GM23248 (cell line): ENCODE measurements around the gene NDE1. TPM values are rescaled to one million over a fixed set of nuclear protein-coding genes. Genes with fewer than 3 reads are reported as not detected.
A peak's percentile ranks its signal among the peaks of the same experiment; 100 is the strongest.

Experiments used
- DNase-seq: peaks from one replicate; pipeline ENCODE4 v3.0.0-alpha.2; 2015
- H2AFZ ChIP-seq: fragments of 200-600 bp; sonication (generic); 2 replicates; pipeline ENCODE4 v1.6.1; 2016; ENCODE audit warnings: antibody characterized with exemption
- H3F3A ChIP-seq: fragments of 200-600 bp; sonication (generic); 2 replicates; pipeline ENCODE4 v1.6.1; 2016; ENCODE audit warnings: mild to moderate bottlenecking, antibody characterized with exemption, mixed run types; ENCODE audit not compliant: insufficient read depth
- H3K27ac ChIP-seq: fragments of 200-600 bp; sonication (generic); 2 replicates; pipeline ENCODE4 v1.5.1; 2016; ENCODE audit warnings: mild to moderate bottlenecking
- H3K27me3 ChIP-seq: fragments of 200-600 bp; sonication (generic); replicated peaks from 2 replicates; pipeline ENCODE4 v1.6.1; 2016; ENCODE audit warnings: mild to moderate bottlenecking; ENCODE audit not compliant: insufficient read depth
- H3K36me3 ChIP-seq: fragments of 200-600 bp; sonication (generic); 2 replicates; pipeline ENCODE4 v1.6.1; 2016; ENCODE audit warnings: low read depth, mild to moderate bottlenecking
- H3K4me1 ChIP-seq: fragments of 200-600 bp; sonication (generic); 2 replicates; pipeline ENCODE4 v1.6.1; 2016; ENCODE audit warnings: mild to moderate bottlenecking; ENCODE audit not compliant: insufficient read depth
- H3K4me2 ChIP-seq: fragments of 200-600 bp; sonication (generic); one replicate; pipeline ENCODE4 v1.6.1; 2016; ENCODE audit warnings: mild to moderate bottlenecking; ENCODE audit not compliant: unreplicated experiment
- H3K4me3 ChIP-seq: fragments of 200-600 bp; sonication (generic); 2 replicates; pipeline ENCODE4 v1.5.1; 2016; ENCODE audit warnings: mild to moderate bottlenecking
- H3K79me2 ChIP-seq: fragments of 200-600 bp; sonication (generic); 2 replicates; pipeline ENCODE4 v1.6.1; 2016; ENCODE audit warnings: mild to moderate bottlenecking; ENCODE audit not compliant: insufficient read depth
- H3K9ac ChIP-seq: fragments of 200-600 bp; sonication (generic); 2 replicates; pipeline ENCODE4 v1.6.1; 2016; ENCODE audit warnings: mild to moderate bottlenecking
- H3K9me2 ChIP-seq: fragments of 200-600 bp; sonication (generic); 2 replicates; pipeline ENCODE4 v1.6.1; 2016; ENCODE audit warnings: mixed run types, mild to moderate bottlenecking, moderate library complexity; ENCODE audit not compliant: insufficient read depth
- H3K9me3 ChIP-seq: fragments of 200-600 bp; sonication (generic); one replicate; pipeline ENCODE4 v1.6.1; 2017; ENCODE audit warnings: low read depth
- H4K20me1 ChIP-seq: fragments of 200-600 bp; sonication (generic); 2 replicates; pipeline ENCODE4 v1.6.0; 2016; ENCODE audit not compliant: insufficient read depth
- EZH2 ChIP-seq: fragments of 200-600 bp; sonication (generic); IDR thresholded peaks from 2 replicates; pipeline ENCODE4 v1.6.1; 2018; ENCODE audit warnings: antibody characterized with exemption, mild to moderate bottlenecking; ENCODE audit not compliant: insufficient read depth, poor library complexity, severe bottlenecking
- EZH2phosphoT487 ChIP-seq: fragments of 200-600 bp; sonication (generic); IDR thresholded peaks from 2 replicates; pipeline ENCODE4 v1.6.1; 2018; ENCODE audit warnings: antibody characterized with exemption, moderate library complexity, mild to moderate bottlenecking, low read depth; ENCODE audit not compliant: insufficient read depth
- WGBS, 2 experiments: methylation state at CpG; one replicate each; pipeline ENCODE4 v1.1.6; 2015 to 2017; ENCODE audit warnings: low lambda C conversion rate in 2 of 2, low coverage in 1 of 2; ENCODE audit errors: missing lambda C conversion rate in 2 of 2; 5-methylcytosine and 5-hydroxymethylcytosine counted together
- in situ Hi-C: fragments of 300-500 bp; cut with MboI; formaldehyde crosslinking; loops from 2 replicates; pipeline ENCODE4 v1.15.0; 2020
- polyA plus RNA-seq: library from polyadenylated mRNA; unstranded; fragments of >200 nt; fragmentation: Nextera tagmentation; extraction: Ambion mirVana; gene quantifications from 2 replicates; pipeline ENCODE4 v1.2.1, GENCODE V29; 2016
- total RNA-seq: library from RNA; depleted of rRNA; stranded (reverse); fragments of >200 nt; shearing (Covaris generic); gene quantifications from 2 replicates; pipeline ENCODE4 v1.2.3, GENCODE V29; 2014

NDE1 gene
- total and polyA plus RNA-seq, 2 experiments from 2014 or later = 31.2 to 37.8 TPM

DNA sequence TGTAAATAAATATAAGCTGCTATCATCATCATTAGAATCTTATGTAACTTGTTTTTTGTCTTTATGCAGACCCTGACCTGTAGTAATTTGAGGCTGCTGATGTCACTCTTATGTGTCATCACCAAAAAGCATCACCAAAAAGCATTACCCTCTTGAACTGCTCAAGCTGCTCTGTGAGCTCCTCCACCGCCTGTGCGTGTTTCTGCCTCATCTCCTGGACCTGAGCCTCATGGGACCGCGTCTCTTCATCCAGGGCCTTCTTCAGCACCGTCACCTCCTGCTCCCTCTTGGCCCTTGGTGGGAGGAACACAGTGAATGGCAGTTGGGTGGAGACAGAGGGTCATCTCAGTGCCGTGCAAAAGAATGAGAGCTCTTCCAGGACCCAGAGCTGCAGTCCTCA lies 82.4 kb downstream of the NDE1 start:
- H3F3A ChIP-seq = peaks cover 4% of the 10 kb centered on the region; the same call in 1 of the 2 replicates
- TF ChIP-seq EZH2 (no peak), EZH2phosphoT487 (no peak)
- no peaks in the 10 kb centered on the region for H3K9me3 ChIP-seq
- H3K79me2 ChIP-seq = no peaks in the 10 kb centered on the region
- no peak overlapping the region for H3K9ac ChIP-seq
- DNase-seq = peak; percentile 24
- H4K20me1 ChIP-seq = no peaks in the 10 kb centered on the region
- no peak overlapping the region for H3K4me2 ChIP-seq
- in situ Hi-C loops = no loop called here
- H3K4me3 ChIP-seq = no peak overlapping the region
- WGBS, 2 experiments = 77 to 82% methylated on average over 6 of the region's 6 CpGs
- H3K4me1 ChIP-seq = peaks cover 10% of the 10 kb centered on the region
- no peaks in the 10 kb centered on the region for H3K27me3 ChIP-seq
- no peak overlapping the region for H3K27ac ChIP-seq
- no peaks in the 10 kb centered on the region for H3K9me2 ChIP-seq
- no peaks in the 10 kb centered on the region for H3K36me3 ChIP-seq
- H2AFZ ChIP-seq = no peak overlapping the region

- 91 to 92% methylated on average over 3 of the region's 3 CpGs for WGBS, 2 experiments
- in situ Hi-C loops = no loop called here
These were observed 85.6 kb downstream of the NDE1 start for GRCh38 chr16:15735610-15736009.

GRCh38 chr16:15736529-15736928 lies 86.5 kb downstream of the NDE1 start:
- H3K79me2 ChIP-seq = no peaks in the 10 kb centered on the region
- no peak overlapping the region for H2AFZ ChIP-seq
- H3K4me2 ChIP-seq = no peak overlapping the region
- TF ChIP-seq EZH2 (no peak), EZH2phosphoT487 (no peak)
- H3K9me2 ChIP-seq = no peaks in the 10 kb centered on the region
- H3K9me3 ChIP-seq = no peaks in the 10 kb centered on the region
- in situ Hi-C loops = no loop called here
- H3K4me3 ChIP-seq = no peak overlapping the region
- WGBS, 2 experiments = 82 to 84% methylated on average over 7 of the region's 7 CpGs
- no peak for DNase-seq
- H3K4me1 ChIP-seq = peaks cover 10% of the 10 kb centered on the region
- H3K9ac ChIP-seq = no peak overlapping the region
- H3K27me3 ChIP-seq = no peaks in the 10 kb centered on the region
- peaks cover 4% of the 10 kb centered on the region; the same call in 1 of the 2 replicates for H3F3A ChIP-seq
- no peaks in the 10 kb centered on the region for H4K20me1 ChIP-seq
- H3K36me3 ChIP-seq = no peaks in the 10 kb centered on the region
- no peak overlapping the region for H3K27ac ChIP-seq

More at GRCh38 chr16:15735610-15736009, 85.6 kb downstream of the NDE1 start:
- H3K27ac ChIP-seq = no peak overlapping the region
- no peaks in the 10 kb centered on the region for H3K79me2 ChIP-seq
- no peaks in the 10 kb centered on the region for H3K9me2 ChIP-seq
- no peaks in the 10 kb centered on the region for H3K36me3 ChIP-seq
- no peak for TF ChIP-seq EZH2
- no peak for TF ChIP-seq EZH2phosphoT487
- H3F3A ChIP-seq = peaks cover 4% of the 10 kb centered on the region; the same call in 1 of the 2 replicates
- H3K4me3 ChIP-seq = no peak overlapping the region
- H3K9me3 ChIP-seq = no peaks in the 10 kb centered on the region
- H3K27me3 ChIP-seq = no peaks in the 10 kb centered on the region
- peaks cover 10% of the 10 kb centered on the region for H3K4me1 ChIP-seq
- H3K9ac ChIP-seq = no peak overlapping the region
- H4K20me1 ChIP-seq = no peaks in the 10 kb centered on the region
- H2AFZ ChIP-seq = no peak overlapping the region
- no peak for DNase-seq
- H3K4me2 ChIP-seq = no peak overlapping the region

- WGBS, 2 experiments = 84 to 86% methylated on average over 17 to 18 of the region's 18 CpGs
- in situ Hi-C loops = no loop called here
- H3K27ac ChIP-seq = no peak overlapping the region
These were observed 87.1 kb downstream of the NDE1 start for GRCh38 chr16:15737140-15737644.

GRCh38 chr16:15739464-15739863 lies 89.4 kb downstream of the NDE1 start:
- DNase-seq = no peak
- H3K4me2 ChIP-seq = no peak overlapping the region
- WGBS, 2 experiments = 86 to 95% methylated on average over 2 of the region's 2 CpGs
- H3K27ac ChIP-seq = no peak overlapping the region
- no peak overlapping the region for H2AFZ ChIP-seq
- no peaks in the 10 kb centered on the region for H3K27me3 ChIP-seq
- H3K36me3 ChIP-seq = no peaks in the 10 kb centered on the region
- in situ Hi-C loops = no loop called here
- no peaks in the 10 kb centered on the region for H3K4me1 ChIP-seq
- no peaks in the 10 kb centered on the region for H4K20me1 ChIP-seq
- H3K9me3 ChIP-seq = no peaks in the 10 kb centered on the region
- H3K79me2 ChIP-seq = no peaks in the 10 kb centered on the region
- no peaks in the 10 kb centered on the region for H3K9me2 ChIP-seq
- no peak overlapping the region for H3K9ac ChIP-seq
- H3K4me3 ChIP-seq = no peak overlapping the region
- H3F3A ChIP-seq = peaks cover 1% of the 10 kb centered on the region; the same call in 1 of the 2 replicates
- TF ChIP-seq EZH2phosphoT487 (no peak), EZH2 (no peak)

More at GRCh38 chr16:15737140-15737644, 87.1 kb downstream of the NDE1 start:
- Histone ChIP-seq H3K4me3 (no peak overlapping the region), H3K9me2 (no peaks in the 10 kb centered on the region), H3K9me3 (no peaks in the 10 kb centered on the region), H3K9ac (no peak overlapping the region), H2AFZ (no peak overlapping the region), H3K4me1 (peaks cover 10% of the 10 kb centered on the region), H3K79me2 (no peaks in the 10 kb centered on the region), H3K36me3 (no peaks in the 10 kb centered on the region), H3F3A (peaks cover 4% of the 10 kb centered on the region; the same call in 1 of the 2 replicates), H4K20me1 (no peaks in the 10 kb centered on the region), H3K4me2 (no peak overlapping the region), H3K27me3 (no peaks in the 10 kb centered on the region)
- DNase-seq = no peak
- no peak for TF ChIP-seq EZH2
- TF ChIP-seq EZH2phosphoT487 = no peak
